GM19324 (cell line): ENCODE data around the gene TOR4A.

Source experiments
- ATAC-seq: cut with Tn5 transposase; IDR thresholded peaks from one replicate; pipeline ENCODE4 v1.9.1; 2021; ENCODE audit warnings: mild to moderate bottlenecking, moderate library complexity; ENCODE audit not compliant: unreplicated experiment, low FRiP score

The TOR4A gene

DNA sequence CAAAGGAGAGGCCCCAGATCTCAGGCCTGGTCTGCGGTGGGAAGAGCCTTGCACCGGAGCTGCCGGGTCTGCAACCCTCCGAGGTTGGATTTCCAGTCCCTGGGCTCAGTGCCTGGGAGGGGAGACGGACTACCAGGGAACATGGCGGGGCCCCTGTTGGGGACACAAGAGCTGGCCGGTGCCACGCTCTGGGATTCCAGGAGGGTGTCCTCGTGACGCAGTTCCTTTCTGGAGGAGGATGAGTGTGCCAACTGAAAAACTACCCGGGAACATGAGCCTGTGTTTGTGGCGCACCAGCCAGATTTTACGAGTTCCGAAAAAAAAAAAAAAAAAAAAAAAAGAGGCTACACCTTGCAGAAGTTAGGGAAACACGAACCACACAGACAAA lies 15.6 kb downstream of the TOR4A start:
- ATAC-seq: no peak

DNA sequence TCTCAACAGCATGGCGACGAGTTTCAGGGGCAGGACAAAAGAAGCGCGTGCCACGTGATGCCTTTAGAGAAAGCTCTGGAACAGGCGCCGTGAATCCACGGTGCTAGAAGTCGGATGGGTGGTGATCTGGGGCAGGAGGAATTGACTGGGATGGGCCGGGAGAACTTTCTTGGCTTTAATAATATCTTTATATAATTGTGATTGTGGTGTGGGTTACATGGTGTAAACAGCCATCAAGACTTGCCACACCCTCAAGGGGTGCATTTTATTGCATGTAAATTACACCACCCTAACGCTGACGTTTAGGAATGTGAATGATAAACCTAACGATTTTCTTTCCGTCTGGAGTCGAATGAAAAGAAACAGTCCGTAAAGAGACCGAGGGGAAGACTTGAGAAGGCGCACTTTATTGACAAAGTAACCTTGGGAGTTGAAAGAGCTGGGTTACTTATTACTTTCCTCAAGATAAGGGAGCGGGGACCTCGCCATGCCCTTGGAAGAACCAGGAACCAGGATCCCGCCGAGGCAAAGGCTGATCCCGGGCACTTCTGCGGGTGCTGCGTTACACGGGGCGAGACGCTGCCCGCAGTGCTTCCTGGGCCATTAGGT lies 16.1 kb downstream of the TOR4A start:
- ATAC-seq: no peak

DNA sequence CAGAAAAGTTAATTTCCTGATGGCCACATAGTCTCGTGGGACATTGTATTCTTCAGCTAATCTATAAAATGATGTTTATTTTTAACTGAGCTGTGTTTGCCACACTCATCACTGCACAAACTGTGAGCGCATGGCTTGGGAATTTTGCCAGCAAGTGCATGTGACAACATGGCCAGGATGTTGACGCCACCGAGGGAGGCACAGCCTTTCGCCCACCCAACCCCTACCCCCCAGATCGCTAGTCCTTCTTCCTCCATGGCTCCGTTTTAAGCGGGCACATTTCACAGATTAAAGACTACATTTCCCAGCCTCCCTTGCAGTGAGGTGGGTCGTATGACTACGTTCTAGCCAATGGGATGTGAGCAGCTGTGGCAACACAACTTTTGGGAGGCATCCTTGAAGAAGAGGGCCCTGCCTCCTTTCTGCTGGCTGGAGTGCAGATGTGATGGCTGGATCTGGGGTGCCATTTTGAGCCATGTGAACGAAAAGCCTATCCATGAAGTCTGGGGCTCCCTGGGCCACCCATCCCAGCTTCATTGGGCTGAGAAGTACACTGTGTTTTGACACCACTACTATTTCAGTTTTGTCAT lies 16.7 kb downstream of the TOR4A start:
- ATAC-seq: no peak

DNA sequence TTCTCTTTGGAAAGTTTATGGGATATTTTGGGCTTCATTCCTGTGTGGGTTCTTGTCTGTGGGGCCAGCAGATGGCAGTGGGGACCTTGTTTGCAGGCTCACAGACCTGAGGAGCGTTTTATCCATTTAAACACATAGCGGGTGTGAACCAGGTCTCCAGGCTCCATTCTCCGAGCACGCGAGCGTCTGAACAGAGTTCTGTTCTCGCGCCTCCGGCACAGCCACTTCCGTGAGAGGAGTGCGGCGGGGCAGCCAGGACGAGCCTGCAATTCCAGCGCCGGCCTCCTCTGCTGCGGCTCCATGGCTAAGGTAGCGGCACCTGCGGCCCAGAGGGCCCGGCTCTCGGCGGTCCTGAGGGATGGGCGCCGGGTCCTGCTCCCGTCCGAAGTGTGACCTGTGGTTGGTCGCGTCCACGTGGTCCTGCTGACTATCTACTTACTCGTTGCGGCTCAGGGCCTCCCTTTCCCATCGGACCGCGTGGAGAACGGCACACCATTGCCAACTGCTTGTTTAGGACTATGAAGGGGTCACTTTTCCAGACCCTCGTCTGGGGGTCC lies 17.2 kb downstream of the TOR4A start:
- ATAC-seq: no peak

DNA sequence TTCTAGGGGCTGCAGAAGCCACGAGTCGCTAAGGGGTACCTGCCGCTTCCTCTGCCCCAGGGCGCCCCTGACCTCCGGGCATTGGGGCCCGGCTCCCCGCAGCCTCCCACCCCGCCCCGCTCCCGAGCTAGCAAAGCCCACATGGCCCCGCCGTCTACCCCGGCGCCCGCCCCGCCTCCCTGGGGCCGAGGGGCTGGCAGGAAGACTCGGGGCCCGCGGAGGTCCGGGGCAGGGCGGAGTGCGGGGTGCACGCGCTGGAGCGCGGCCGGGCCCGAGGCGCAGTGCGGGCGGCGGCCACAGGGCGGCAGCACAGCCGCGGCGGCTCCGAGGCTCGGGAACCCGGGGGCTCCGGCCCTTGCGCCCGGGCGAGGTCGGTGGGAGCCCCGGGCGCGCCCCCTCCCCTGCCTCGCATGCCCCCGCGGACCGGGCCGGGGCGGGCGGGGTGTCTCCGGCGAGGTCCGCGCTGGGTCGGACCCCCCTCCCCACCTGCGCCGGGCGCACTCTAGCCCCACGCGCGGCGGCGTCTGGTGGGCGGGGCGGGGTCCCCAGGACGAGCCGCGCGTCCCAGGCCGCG lies 17.8 kb downstream of the TOR4A start:
- no peak for ATAC-seq

DNA sequence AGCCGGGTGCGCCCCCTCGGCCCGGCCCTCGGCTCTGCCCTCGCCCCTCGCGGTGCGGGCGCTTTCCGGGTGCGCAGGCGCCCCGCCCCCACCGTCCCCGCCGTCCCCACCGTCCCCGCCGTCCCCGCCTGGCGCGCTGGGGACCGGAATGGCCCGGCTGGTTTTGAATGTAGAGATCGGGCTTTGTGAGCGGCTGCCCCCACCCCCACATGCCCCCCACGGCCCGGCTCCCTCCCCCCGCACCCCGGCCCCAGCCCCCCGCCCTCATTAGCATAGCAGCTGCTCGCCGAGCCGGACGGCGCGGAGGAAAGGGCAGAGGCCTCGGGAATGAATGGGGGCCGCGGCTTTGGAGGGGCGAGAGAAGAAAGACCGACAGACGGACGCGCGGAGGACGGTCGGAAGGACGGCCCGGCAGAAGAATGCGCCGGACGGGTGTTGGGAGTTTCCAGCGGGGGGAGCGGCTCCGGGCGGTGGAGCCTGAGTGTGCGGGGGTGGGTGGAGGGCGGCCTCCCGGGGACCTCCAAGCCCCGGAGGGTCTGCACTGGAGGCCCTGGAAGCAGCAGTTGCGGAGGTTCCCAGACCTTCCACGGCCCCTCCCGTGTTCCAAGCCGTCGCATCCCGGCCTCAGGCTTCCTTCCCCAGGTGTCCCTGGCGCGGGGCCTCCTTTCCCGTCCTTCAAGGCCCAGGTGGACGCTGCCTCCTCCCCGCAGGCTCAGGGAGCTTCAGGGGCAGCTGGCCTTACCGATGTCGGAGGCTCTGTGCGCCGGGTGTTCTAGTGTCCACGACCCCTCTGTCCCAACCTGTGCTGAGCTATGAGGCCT lies 18.5 kb downstream of the TOR4A start:
- ATAC-seq: no peak

DNA sequence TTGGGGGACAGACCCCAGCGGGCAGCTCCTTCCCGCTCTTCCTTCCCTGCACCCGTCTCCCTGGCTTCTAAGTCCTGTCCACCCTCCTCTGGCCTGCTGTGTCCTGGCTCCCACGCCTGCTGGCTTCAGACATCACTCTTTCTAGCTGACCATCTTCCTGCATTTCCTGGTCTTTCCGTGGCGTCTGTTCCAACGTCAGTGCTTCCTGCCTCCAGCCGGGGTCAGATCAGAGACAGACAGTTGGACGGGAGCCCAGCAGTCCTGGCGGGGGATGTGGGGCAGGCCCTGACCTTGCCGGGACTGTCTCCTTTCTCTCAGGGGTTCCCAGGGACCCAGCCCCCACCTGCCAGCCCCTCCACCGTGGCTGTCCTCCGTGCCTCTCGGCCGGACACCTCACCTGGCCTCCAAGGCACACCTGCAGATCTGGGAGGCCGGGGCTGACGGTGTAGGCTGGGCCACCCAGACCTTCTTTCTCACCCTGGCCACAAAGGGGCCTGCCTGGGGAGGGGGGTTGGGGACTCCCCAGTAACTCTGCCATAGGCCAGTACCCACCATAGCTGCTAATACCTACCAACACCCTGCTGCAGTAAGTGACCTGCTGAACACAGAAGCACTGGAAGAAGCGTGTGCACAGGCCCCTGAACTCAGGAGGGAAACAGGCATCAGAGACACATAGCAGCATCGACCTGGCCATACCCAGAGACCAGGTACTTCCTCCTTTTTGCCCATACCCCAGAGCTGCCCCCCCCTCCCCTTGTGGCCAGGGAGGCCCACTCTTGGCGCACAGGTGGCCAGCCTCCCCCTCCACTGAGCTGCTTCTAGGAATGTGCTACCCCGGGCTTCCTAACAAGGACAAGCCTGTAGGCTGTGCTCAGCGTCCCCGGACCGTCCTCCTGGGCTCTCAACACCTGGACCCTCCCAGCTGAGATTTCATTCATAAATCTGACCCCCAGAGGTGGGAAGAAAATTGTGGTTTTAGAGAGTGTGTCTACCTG lies 19.4 kb downstream of the TOR4A start:
- no peak for ATAC-seq

DNA sequence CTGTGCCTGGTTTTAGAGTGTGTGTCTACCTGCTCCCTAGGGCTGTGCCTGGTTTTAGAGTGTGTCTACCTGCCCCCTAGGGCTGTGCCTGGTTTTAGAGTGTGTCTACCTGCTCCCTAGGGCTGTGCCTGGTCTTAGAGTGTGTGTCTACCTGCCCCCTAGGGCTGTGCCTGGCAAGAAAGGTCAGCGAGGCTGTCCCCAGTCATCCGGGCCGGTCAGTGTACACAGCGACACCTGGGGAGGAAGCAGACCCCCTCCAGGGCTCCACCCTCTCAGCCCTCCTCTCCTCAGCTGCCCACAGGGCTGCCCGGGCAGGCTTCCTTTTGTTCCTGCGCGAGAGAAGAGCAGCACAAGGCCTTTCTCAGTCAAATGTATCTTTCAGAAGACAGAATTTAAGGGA lies 20.4 kb downstream of the TOR4A start:
- no peak for ATAC-seq

DNA sequence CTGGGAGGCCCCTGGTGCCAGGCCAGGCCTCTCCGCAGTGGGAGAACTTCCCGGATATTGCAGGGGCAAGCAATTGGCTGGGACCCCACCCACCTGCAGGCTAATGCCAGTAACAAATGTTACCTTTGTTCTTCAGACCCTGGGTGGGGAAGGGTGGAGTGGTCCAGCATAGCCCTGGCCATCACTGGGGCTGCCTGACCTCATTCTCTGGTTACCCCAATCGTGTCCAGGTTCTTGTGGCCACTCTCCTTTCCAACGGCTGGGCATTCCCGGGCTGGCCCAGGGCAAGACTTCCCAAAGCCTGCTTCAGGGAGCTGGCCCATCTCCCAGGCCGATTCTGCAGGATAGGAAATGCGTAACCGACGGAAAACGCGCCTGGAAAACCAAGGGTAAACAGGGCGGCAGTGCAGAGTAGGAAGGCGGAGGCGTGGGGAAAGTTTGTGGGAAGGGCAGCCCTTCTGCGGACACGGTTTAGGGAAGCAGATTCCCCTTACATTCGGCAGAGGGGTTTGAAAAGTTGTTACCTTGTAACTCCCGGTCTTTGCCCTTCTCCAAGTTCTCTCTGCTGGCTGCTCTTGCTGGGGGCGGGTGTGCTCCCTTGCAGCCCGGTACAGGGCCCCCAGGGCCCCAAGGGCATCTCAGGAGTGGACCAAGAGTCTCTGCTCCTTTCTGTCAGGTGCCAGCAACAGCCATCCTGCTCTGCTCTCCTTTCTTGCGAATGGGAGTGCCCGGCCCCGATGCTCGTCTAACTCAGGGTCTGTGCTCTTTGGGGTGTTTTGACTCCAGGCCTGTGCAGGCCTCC lies 21.1 kb downstream of the TOR4A start:
- ATAC-seq: no peak

DNA sequence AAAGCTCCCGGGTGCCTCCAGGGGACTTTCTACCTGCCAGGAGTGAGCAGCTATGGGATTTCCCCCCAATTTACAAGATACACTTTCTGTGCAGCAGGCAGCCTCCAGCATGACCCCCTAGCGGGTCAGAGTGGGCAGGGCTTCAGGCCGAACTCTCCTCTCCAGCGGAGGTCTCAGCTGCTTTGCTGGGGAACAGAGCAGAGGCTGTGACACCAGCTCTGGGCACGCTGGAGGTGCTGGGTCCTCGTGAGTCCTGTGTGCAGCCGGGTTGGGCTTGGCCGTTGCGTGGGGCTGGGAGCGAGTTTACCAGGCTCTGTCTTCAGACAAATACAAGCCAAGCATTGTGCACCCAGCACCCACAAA lies 21.7 kb downstream of the TOR4A start:
- ATAC-seq: no peak

DNA sequence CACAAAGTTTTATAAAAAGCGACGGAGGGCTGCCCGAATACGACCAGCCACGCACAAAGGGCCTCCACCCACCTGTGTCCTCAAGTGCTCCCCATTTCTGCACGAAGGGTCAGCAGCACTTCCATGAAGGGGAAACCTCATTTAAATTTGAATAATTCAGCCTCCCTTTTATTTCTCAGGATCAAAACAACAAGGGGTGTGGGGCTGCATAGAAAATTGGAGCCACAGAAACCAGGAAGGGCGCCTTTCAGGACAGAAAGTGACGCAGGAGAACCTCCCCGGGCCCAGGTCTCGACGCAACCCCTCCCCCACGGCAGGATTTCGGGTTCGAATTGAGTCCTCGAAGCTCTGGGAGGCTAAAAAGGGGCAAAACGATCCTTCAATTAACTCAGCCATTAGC lies 22.4 kb downstream of the TOR4A start:
- ATAC-seq: no peak

DNA sequence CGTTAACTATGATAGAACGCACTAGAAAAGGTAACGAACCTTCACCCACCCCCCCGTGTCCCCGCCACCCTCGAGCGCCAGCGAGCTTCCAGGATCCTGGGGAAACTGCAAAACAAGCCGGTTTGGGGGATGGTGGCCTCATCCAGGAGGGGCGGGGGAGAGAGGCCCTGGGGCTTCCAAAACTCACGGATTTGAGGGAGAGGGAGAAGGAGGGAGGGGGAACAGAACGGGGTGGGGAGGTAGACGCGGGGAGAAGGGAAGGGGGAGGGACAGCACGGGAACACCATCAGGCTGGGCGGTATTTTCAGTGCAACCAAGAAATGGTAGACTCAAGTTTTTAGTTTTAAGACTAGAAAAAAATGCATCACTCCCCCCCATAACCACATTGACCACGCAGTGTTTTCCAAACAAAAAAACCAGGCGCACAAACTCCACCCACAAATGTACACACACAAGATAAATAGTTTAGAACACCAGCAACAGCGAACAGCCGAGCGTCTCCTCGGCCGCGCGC lies 23.1 kb downstream of the TOR4A start:
- no peak for ATAC-seq

DNA sequence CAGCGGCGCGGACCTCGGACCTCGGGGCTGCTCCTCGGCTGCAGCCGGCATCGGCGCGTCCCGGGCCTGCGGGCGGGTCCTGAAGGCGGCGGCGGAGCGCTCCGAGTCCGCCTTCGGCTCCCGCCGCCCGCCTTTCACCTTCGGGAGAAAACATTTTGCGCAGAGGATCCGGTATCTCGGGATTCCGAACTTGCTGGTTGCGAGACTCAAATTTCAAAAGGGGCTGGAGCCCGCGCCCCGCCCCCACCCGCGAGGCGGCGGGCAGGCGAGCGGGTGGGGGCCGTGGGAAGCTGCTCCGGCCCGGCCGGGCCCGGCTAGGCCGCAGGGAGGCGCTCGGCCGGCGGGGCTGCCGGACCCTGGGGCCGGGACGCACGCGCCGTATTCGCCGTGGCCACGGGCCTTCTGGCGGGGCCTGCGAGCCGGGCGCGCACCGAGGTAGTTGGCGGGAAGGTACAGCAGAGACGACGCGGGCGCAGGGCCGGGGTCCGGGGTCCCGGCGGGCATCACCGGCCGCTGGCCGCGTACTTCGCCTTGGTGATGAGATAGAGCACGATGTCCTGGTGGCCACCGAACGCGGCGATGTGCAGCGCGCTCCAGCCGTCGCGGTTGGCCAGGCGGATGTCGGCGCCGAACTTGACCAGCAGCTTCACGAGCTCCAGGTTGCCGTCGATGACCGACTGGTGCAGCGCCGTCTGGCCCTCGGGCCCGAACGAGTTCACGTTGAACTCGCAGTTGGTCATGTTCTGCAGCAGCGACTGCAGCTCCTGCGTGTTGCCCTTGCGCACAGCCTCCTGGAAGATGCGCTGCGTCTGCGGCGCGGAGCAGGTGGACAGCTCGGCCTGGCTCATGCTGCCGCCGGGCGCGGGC lies 23.8 kb downstream of the TOR4A start:
- ATAC-seq: no peak

DNA sequence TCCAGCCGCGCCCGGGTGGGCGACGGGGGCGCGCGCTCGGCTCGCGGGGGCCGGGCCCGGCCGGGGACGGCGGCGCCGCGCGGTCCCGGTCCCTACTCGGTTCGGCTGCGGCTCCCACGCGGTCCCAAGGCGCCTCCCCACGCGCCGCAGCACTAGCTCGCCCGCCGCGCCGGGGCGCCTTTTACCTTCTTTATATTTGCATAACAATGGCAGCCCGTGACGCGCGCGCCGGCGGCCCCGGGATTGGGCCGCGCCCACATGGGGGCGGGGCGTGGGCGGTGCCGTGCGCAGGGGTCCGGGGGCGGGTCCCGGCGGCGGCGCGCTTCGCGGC lies 24.6 kb downstream of the TOR4A start, which contains the start of gene NRARP:
TSS of gene NRARP (minus strand) at position 154 of the 331 bp plus-strand sequence. CDS start 343 bp downstream, outside the sequence.
- ATAC-seq: peak; percentile 79

DNA sequence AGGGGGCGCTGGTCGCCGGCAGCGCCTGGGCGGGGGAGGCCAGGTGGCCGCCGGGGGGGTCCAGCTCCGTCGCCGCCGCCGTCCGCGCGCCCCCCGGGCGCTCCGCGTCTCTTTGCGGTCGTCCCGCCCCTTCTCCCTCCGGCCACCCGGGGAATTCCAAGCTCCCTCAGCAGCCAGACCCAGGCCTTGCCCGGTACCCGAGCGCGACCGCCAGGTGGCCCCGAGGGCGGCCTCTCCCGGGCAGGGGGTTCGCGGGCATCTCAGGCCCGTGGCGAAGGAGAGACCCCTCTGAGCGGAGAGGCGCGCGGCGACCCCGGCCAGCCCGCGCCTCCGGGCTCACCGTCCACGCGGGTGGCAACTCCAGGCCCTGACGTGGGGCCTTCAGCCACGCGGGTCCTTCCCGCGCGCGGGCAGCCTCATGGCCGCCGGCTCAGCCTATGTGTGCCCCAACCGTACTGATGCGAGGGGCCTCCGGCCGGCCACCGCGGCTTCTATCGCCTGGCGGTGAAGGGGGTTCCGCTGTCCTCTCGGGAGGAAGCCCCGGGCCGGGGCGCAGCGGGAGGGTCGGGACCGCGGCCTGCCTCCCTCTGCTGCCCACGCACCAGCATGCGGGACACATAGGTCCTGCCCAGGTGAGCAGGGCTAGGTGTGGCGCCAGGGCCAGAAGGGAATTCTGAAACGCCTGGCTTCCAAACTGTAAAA lies 25.1 kb downstream of the TOR4A start:
- ATAC-seq: peak; percentile 29

DNA sequence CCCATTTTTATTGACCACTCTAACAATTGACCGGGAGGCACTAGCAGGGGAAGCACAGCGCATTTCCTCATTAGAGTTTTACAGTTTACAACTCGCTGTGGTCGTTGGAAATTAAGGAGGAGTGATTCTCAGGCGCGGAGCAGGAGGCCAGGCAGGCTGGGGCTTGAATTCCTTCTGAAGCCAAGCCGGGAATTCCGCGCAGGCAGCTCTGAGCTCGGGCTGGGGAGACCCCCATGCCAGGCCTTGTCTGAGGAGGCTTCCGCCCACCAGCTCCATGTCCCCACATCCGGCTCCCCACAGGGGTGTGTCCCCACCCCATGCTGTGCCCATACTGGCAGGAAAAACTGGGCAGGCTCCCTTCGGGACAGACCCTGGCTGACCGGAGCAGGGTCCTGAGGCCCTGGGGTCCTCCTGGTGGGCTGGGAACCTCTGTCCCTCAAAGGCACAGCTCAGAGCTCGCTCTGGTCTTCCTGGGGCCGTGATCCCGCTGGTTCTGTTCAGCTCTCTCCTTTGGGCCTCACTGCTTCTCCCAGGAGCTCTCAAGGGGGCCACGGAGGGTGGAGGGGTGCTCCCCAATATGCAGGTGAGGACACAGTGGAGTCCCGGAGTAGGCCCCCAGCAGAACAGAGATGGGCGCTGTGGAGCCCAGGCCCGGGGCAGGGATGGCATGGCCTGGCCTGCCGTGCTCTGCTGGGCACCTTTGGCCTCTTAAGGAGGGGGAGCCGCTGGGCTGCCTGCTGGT lies 25.8 kb downstream of the TOR4A start:
- no peak for ATAC-seq

DNA sequence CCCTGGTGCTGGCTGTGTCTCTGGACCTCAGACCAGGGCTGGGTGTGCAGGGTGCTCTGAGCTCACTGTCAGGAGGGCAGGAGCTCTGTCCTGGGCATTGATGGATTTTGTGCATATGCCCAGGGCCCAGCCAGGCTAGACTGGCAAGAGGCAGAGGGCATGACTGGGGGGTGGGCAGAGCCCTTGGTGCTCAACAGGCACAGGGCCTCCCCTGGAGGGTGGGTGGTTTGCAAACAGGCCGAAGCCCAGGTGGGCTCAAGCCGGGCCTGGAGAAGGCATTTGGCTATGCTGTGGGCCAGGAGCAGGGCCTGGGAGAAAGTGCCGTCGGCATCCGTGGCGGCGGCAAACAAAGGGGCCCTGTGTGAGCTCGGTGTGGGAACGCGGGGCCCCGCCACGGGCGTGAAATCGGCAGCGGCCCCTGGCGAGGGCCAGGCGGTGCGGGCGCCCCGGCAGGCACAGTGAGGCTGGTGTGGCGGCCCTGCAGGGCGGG lies 26.4 kb downstream of the TOR4A start:
- no peak for ATAC-seq
